CD4-positive, alpha-beta memory T cell (primary cell): ENCODE results near the gene RNF111. TPM values are rescaled to one million over a fixed set of nuclear protein-coding genes. Genes with fewer than 3 reads are reported as not detected.

Experiments
- CTCF ChIA-PET: fragments of 350-600 bp; sonication (Branson Sonifier 250); formaldehyde crosslinking; loops from one replicate; lab custom pipeline; 2021; ENCODE audit warnings: inconsistent platforms; ENCODE audit not compliant: partially characterized antibody; lab: Charles Lee
- POLR2A ChIA-PET: fragments of 350-600 bp; sonication (Branson Sonifier 250); formaldehyde crosslinking; loops from one replicate; lab custom pipeline; 2021; ENCODE audit not compliant: partially characterized antibody; lab: Charles Lee
- DNase-seq, 5 donors: peaks; one replicate each; pipeline versions ENCODE4 v3.0.0 to v3.0.0-alpha.2; 2020 to 2022; ENCODE audit warnings: mixed read lengths in 1 of 5
- H3K27ac ChIP-seq: one replicate; pipeline ENCODE4 v1.7.0; 2013; ENCODE audit warnings: low read depth, low read length
- H3K27me3 ChIP-seq: 2 replicates; pipeline ENCODE4 v1.7.0; 2013; ENCODE audit warnings: mild to moderate bottlenecking, low read length, moderate library complexity; ENCODE audit not compliant: insufficient read depth
- H3K36me3 ChIP-seq: 2 replicates; pipeline ENCODE4 v1.7.0; 2013; ENCODE audit warnings: mild to moderate bottlenecking, low read length, moderate library complexity; ENCODE audit not compliant: insufficient read depth
- H3K4me1 ChIP-seq: 2 replicates; pipeline ENCODE4 v1.7.0; 2013; ENCODE audit warnings: mild to moderate bottlenecking, low read length, moderate library complexity; ENCODE audit not compliant: insufficient read depth
- H3K4me3 ChIP-seq, 2 donors: one replicate each; pipeline ENCODE4 v1.7.0; 2013; ENCODE audit warnings: low read length in 2 of 2, mild to moderate bottlenecking in 1 of 2
- H3K9me3 ChIP-seq, 2 donors: one replicate each; pipeline ENCODE4 v1.7.0; 2013; ENCODE audit warnings: low read length in 2 of 2, control low read depth in 1 of 2; ENCODE audit not compliant: control insufficient read depth in 1 of 2
- H3K27ac Mint-ChIP-seq, 7 donors: one replicate each; pipeline ENCODE4 v1.8.0; 2020 to 2021; ENCODE audit warnings: mixed read lengths in 7 of 7, mild to moderate bottlenecking in 6 of 7, inconsistent platforms in 3 of 7, moderate library complexity in 3 of 7
- H3K27me3 Mint-ChIP-seq, 2 donors: one replicate each; pipeline ENCODE4 v1.8.0; 2020 to 2021; ENCODE audit warnings: mixed read lengths in 2 of 2
- H3K36me3 Mint-ChIP-seq, 2 donors: one replicate each; pipeline ENCODE4 v1.8.0; 2020 to 2021; ENCODE audit warnings: mixed read lengths in 2 of 2, inconsistent platforms in 1 of 2, mild to moderate bottlenecking in 1 of 2
- H3K4me1 Mint-ChIP-seq, 4 donors: one replicate each; pipeline ENCODE4 v1.8.0; 2020 to 2021; ENCODE audit warnings: mixed read lengths in 4 of 4, mild to moderate bottlenecking in 1 of 4
- H3K4me3 Mint-ChIP-seq, 8 donors: one replicate each; pipeline ENCODE4 v1.8.0; 2020 to 2021; ENCODE audit warnings: mixed read lengths in 8 of 8, mild to moderate bottlenecking in 7 of 8, moderate library complexity in 6 of 8, inconsistent platforms in 3 of 8
- H3K9me3 Mint-ChIP-seq, 8 donors: one replicate each; pipeline ENCODE4 v1.8.0; 2020 to 2021; ENCODE audit warnings: mixed read lengths in 8 of 8, mild to moderate bottlenecking in 5 of 8, inconsistent platforms in 3 of 8, moderate library complexity in 1 of 8
- intact Hi-C: fragments of 100-400 bp; cut with micrococcal nuclease; formaldehyde crosslinking; loops from one replicate; pipeline ENCODE4 v1.15.1; 2023
- polyA plus RNA-seq, 2 donors: library from polyadenylated mRNA; unstranded; fragments of 300-500 nt; fragmentation: Illumina TruSeq; gene quantifications; one replicate each; pipeline ENCODE4 v1.2.3, GENCODE V29; 2021
- total RNA-seq, 2 experiments: library from RNA; stranded (reverse); gene quantifications; one replicate each; pipeline ENCODE4 v1.2.3, GENCODE V29; 2021

RNF111 gene
- total and polyA plus RNA-seq, 4 experiments from 2014 or later: 11.1 to 60.9 (median 38.6) TPM

DNA sequence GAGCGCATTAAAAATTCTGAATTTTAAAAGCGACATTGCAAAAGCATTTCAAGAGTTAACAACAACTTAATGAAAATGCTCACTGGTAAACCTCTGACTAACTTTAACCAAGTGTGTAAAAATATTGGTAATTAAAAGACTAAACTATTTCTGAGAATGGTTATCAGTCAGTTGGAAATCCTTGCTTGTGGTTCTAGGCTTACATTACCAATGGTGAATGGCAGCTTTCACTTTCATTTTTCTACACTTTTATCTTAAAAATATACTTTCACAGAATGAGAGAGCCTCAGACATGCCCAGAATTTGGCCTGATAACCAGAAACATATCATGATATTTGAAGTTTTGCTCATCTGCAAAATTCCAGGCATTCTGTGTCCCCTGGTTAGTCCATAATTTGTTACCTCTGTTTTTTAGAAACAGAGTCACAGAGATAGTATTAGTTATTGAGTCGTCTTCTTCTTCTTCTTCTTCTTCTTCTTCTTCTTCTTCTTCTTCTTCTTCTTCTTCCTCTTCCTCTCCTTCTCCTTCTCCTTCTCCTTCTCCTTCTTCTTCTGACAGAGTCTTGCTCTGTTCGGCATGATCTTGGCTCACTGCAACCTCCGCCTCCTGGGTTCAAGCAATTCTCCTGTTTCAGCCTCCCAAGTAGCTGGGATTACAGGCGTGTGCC lies 5.5 kb upstream of the RNF111 start:
- Mint-ChIP-seq H3K27ac (peak overlapping the region; percentile 68 to 96 (median 78)), H3K9me3 (no peaks in the 10 kb centered on the region), H3K27me3 (no peaks in the 10 kb centered on the region), H3K36me3 (no peaks in the 10 kb centered on the region), H3K4me1 (peaks cover 8 to 22% (median 15%) of the 10 kb centered on the region in 4 donors), H3K4me3 (peak overlapping the region; percentile 45 to 78 (median 66))
- H3K4me1 ChIP-seq: peaks cover 22% of the 10 kb centered on the region
- DNase-seq: peak in 4 of 5 donors; percentile 13 to 37 (median 26)
- no peaks in the 10 kb centered on the region for H3K36me3 ChIP-seq
- no peaks in the 10 kb centered on the region for H3K27me3 ChIP-seq
- intact Hi-C loops: loop anchor here (5.0 to 10.0 kb wide), 2 partner anchors 703 to 755 kb away; partner anchors contain the start of gene BNIP2
- H3K27ac ChIP-seq: peak overlapping the region; percentile 46
- H3K4me3 ChIP-seq: peak overlapping the region in 1 of 2 donors; percentile 23
- no peaks in the 10 kb centered on the region for H3K9me3 ChIP-seq
- CTCF ChIA-PET: interaction anchor here (1.2 to 2.0 kb wide), 4 partner anchors 25 to 547 kb away, joined by 3 to 8 read pairs (median 4); no protein-coding TSS in a partner anchor
- POLR2A ChIA-PET: no interaction called here

DNA sequence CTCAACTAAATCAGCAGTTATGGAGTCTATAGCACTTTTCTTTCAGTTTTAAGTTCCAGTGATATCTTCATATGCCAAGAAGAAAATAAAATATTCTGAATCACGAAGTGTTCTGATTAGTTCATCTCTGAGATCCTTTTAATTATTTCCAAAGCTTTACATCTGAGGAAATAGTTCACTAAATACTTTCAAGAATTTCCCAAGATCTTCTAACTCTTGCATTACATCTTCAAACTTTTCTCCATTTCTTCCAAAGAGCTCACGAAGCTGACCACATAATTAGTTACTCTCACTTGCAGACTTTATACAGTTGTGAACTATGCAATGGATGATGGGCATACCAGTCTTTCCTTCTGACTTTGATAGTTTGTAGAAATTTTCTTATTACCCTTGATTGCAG lies 4.2 kb upstream of the RNF111 start:
- Mint-ChIP-seq H3K9me3 (no peaks in the 10 kb centered on the region), H3K4me3 (no peak overlapping the region), H3K36me3 (peaks cover 0 to 10% of the 10 kb centered on the region in 2 donors), H3K27ac (peak overlapping the region in 2 of 7 donors; percentile 18 to 65), H3K4me1 (peaks cover 15 to 29% (median 21%) of the 10 kb centered on the region in 4 donors), H3K27me3 (no peaks in the 10 kb centered on the region)
- intact Hi-C loops: loop anchor here (5.0 to 10.0 kb wide), 2 partner anchors 702 to 756 kb away; partner anchors contain the start of gene BNIP2
- H3K4me3 ChIP-seq: no peak overlapping the region
- CTCF ChIA-PET: interaction anchor here (0.8 to 2.0 kb wide), 2 partner anchors 155 to 511 kb away, joined by 4 to 8 read pairs; no protein-coding TSS in a partner anchor
- no peak for DNase-seq
- H3K27ac ChIP-seq: no peak overlapping the region
- POLR2A ChIA-PET: no interaction called here
- peaks cover 25% of the 10 kb centered on the region for H3K4me1 ChIP-seq
- no peaks in the 10 kb centered on the region for H3K36me3 ChIP-seq
- no peaks in the 10 kb centered on the region for H3K27me3 ChIP-seq
- H3K9me3 ChIP-seq: no peaks in the 10 kb centered on the region

DNA sequence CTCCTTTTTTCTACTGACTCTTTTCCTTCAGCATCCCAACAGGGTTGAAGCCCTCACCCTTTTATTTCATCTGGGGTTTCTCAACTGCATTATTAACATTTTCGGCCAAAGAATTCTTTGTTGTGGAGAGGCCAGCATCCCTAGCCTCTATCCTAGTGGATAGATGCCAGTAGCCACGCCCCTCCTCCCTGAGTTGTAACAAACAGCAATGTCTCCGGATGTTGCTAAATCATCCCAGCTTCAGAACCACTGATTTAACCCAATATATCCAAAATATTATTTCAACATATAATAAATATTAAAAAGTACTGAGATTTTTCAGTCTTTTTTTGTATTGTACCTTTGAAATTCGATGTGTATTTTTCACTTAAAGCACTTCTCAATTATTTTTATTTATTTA lies 2.0 kb upstream of the RNF111 start:
- H3K27me3 ChIP-seq: no peaks in the 10 kb centered on the region
- CTCF ChIA-PET: no interaction called here
- Mint-ChIP-seq H3K4me3 (no peak overlapping the region), H3K27ac (no peak overlapping the region), H3K4me1 (peaks cover 27 to 49% (median 40%) of the 10 kb centered on the region in 4 donors), H3K27me3 (no peaks in the 10 kb centered on the region), H3K36me3 (peaks cover 0 to 22% of the 10 kb centered on the region in 2 donors), H3K9me3 (no peaks in the 10 kb centered on the region)
- peaks cover 41% of the 10 kb centered on the region for H3K4me1 ChIP-seq
- intact Hi-C loops: loop anchor here (5.0 to 10.0 kb wide), 3 partner anchors 47 to 699 kb away; partner anchors contain the start of genes ADAM10 and BNIP2
- H3K27ac ChIP-seq: no peak overlapping the region
- POLR2A ChIA-PET: no interaction called here
- H3K4me3 ChIP-seq: no peak overlapping the region
- DNase-seq: no peak
- H3K36me3 ChIP-seq: no peaks in the 10 kb centered on the region
- H3K9me3 ChIP-seq: no peaks in the 10 kb centered on the region

DNA sequence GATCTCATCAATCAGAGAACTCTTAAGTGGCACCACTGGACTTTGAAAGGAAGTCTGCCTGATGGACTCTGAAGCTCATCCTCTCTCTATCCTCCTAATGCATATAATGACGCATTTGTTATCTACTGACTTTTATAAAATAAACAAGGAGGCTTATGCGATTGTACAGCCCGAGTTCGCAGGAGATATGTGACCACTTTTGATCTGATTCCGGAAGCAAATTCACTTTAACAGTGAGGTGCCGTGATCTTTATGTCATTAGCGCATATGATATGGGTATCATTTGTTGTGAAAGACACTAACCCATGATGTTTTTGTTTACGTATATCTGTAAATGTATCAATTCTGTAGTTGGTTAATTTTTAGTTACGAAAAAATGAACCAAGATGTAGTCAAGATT lies 427 bp upstream of the RNF111 start:
- Histone ChIP-seq H3K4me3 (peak overlapping the region; percentile 32 to 92), H3K27me3 (no peaks in the 10 kb centered on the region), H3K36me3 (peaks cover 5% of the 10 kb centered on the region), H3K4me1 (peaks cover 39% of the 10 kb centered on the region), H3K27ac (peak overlapping the region; percentile 89), H3K9me3 (no peaks in the 10 kb centered on the region)
- H3K36me3 Mint-ChIP-seq: peaks cover 9 to 31% of the 10 kb centered on the region in 2 donors
- ChIA-PET CTCF (interaction anchor here (1.4 kb wide), 1 partner anchor 30 kb away, joined by 3 read pairs; no protein-coding TSS in a partner anchor), POLR2A (interaction anchor here (0.8 to 2.9 kb wide), 7 partner anchors 11 to 216 kb away, joined by 3 to 13 read pairs (median 3); partner anchors contain the start of genes MINDY2 and SLTM)
- no peaks in the 10 kb centered on the region for H3K27me3 Mint-ChIP-seq
- peak overlapping the region; percentile 93 to 98 (median 96) for H3K4me3 Mint-ChIP-seq
- no peak for DNase-seq
- peak overlapping the region; percentile 84 to 97 (median 94) for H3K27ac Mint-ChIP-seq
- H3K4me1 Mint-ChIP-seq: peaks cover 29 to 51% (median 42%) of the 10 kb centered on the region in 4 donors
- H3K9me3 Mint-ChIP-seq: no peaks in the 10 kb centered on the region
- intact Hi-C loops: loop anchor here (1.0 to 10.0 kb wide), 7 partner anchors 45 to 698 kb away; partner anchors contain the start of genes ADAM10, BNIP2, CCNB2 and GTF2A2

DNA sequence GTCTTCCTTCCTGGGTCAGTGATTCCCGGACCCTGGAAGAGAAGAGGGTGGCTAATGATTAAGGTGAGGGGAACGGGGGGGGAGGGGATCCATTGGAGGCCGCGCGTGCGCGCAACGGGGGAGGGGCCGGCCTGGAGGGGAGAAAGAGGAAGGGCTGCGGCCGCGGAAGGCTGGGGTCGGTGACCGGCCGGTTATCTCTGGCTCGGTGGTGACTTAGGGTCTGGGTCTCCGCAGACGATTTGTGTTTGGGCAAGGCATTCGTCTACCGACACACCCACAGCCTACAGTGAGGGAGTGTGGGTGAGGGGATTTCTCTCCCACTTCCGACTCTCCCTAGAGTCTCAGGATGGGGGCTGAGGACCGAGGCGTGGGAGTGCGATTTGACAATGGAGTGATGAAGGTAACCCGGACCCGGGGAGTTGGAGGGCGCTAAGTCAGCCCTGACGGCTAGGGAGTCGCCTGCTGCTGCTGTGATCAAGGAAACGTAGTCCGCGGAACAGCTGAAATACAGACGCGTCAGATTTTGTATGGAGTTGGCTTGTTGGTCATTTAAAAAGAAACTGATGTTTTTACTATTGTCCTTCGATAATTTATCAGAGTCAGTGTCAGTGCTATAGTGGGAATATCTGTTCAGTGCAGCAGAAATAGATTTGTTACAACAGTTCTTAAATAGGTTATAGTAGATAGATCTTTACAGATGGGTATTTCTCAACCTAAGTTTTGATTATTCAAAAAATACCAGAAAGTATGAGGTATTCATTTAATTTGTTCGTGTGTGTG lies 733 bp downstream of the RNF111 start:
- H3K27ac Mint-ChIP-seq: peak overlapping the region; percentile 84 to 97 (median 94)
- POLR2A ChIA-PET: interaction anchor here (0.7 to 2.9 kb wide), 5 partner anchors 12 to 217 kb away, joined by 3 to 13 read pairs (median 6); partner anchors contain the start of genes MINDY2 and SLTM
- peaks cover 14 to 34% of the 10 kb centered on the region in 2 donors for H3K36me3 Mint-ChIP-seq
- CTCF ChIA-PET: interaction anchor here (0.8 to 1.7 kb wide), 7 partner anchors 9 to 150 kb away, joined by 3 to 7 read pairs (median 4); no protein-coding TSS in a partner anchor
- Histone ChIP-seq H3K36me3 (peaks cover 5% of the 10 kb centered on the region), H3K4me1 (peaks cover 40% of the 10 kb centered on the region), H3K4me3 (peak overlapping the region; percentile 91 to 92), H3K27me3 (no peaks in the 10 kb centered on the region), H3K9me3 (no peaks in the 10 kb centered on the region), H3K27ac (peak overlapping the region; percentile 89)
- H3K9me3 Mint-ChIP-seq: no peaks in the 10 kb centered on the region
- intact Hi-C loops: loop anchor here (5.0 to 10.0 kb wide), 3 partner anchors 44 to 697 kb away; partner anchors contain the start of genes ADAM10 and BNIP2
- H3K4me3 Mint-ChIP-seq: peak overlapping the region; percentile 93 to 98 (median 96)
- no peaks in the 10 kb centered on the region for H3K27me3 Mint-ChIP-seq
- peak; percentile 28 to 56 (median 39) for DNase-seq
- H3K4me1 Mint-ChIP-seq: peaks cover 31 to 52% (median 42%) of the 10 kb centered on the region in 4 donors

DNA sequence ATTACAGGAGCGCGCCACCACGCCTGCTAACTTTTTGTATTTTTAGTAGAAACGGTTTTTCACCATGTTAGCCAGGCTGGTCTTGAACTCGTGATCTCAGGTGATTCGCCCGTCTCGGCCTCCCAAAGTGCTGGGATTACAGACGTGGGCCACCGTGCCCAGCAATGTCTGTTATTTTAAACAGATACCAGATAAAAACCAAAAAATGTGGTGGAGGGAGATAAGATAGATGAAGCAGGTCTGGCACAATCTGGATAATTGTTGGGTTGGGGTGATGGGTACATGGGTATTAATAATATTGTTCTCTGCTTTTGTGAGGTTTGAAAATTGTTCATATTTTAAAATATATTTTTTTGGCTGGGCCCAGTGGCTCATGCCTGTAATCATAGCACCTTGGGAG lies 4.7 kb downstream of the RNF111 start:
- no peak overlapping the region for H3K4me3 Mint-ChIP-seq
- Histone ChIP-seq H3K9me3 (no peaks in the 10 kb centered on the region), H3K27ac (no peak overlapping the region), H3K27me3 (no peaks in the 10 kb centered on the region), H3K36me3 (peaks cover 5% of the 10 kb centered on the region), H3K4me3 (no peak overlapping the region), H3K4me1 (peaks cover 45% of the 10 kb centered on the region)
- peaks cover 41 to 66% (median 50%) of the 10 kb centered on the region in 4 donors for H3K4me1 Mint-ChIP-seq
- H3K36me3 Mint-ChIP-seq: peaks cover 14 to 44% of the 10 kb centered on the region in 2 donors
- POLR2A ChIA-PET: no interaction called here
- CTCF ChIA-PET: interaction anchor here (1.4 kb wide), 1 partner anchor 13 kb away, joined by 3 read pairs; no protein-coding TSS in a partner anchor
- no peaks in the 10 kb centered on the region for H3K9me3 Mint-ChIP-seq
- intact Hi-C loops: no loop called here
- H3K27ac Mint-ChIP-seq: peak overlapping the region in 2 of 7 donors; percentile 12 to 44
- H3K27me3 Mint-ChIP-seq: no peaks in the 10 kb centered on the region
- DNase-seq: no peak
